ENCODE measurements around the gene FSTL3.
"Not testable (repeated sequence)": the region's sequence is repeated elsewhere in the genome, so short reads cannot be mapped to it uniquely, and the experiment has no call there.

Gene FSTL3

GRCh38 chr19:682678-683320, 6.6 kb downstream of the FSTL3 start:
- DNase-seq (ENCODE audit: low read depth): no peak

GRCh38 chr19:685454-685931, 9.3 kb downstream of the FSTL3 start:
- no peak for DNase-seq (ENCODE audit: low read depth)

- DNase-seq (ENCODE audit: low read depth): no peak
Observed at GRCh38 chr19:686589-687297, 10.6 kb downstream of the FSTL3 start.

GRCh38 chr19:687569-688166, 11.5 kb downstream of the FSTL3 start:
- DNase-seq (ENCODE audit: low read depth): no peak

GRCh38 chr19:688214-688613, 12.0 kb downstream of the FSTL3 start:
- DNase-seq (ENCODE audit: low read depth): no peak

GRCh38 chr19:688992-689391, 12.8 kb downstream of the FSTL3 start:
- DNase-seq (ENCODE audit: low read depth): no peak

GRCh38 chr19:690203-690602, 14.0 kb downstream of the FSTL3 start:
- no peak for DNase-seq (ENCODE audit: low read depth)

- no peak for DNase-seq (ENCODE audit: low read depth)
Observed at GRCh38 chr19:694481-695351, 18.5 kb downstream of the FSTL3 start.

GRCh38 chr19:695352-695949, 19.3 kb downstream of the FSTL3 start, which contains the start of gene PRSS57:
Gene PRSS57, minus strand, starts transcription at chr19:695452. Its CDS starts 22 bp downstream, at chr19:695430.
- DNase-seq (ENCODE audit: low read depth): no peak

GRCh38 chr19:698529-698928, 22.3 kb downstream of the FSTL3 start:
- not testable (repeated sequence) for DNase-seq (ENCODE audit: low read depth)

- DNase-seq (ENCODE audit: low read depth): not testable (repeated sequence)
Observed at GRCh38 chr19:699885-700284, 23.7 kb downstream of the FSTL3 start.

- DNase-seq (ENCODE audit: low read depth): not testable (repeated sequence)
Observed at GRCh38 chr19:702847-703246, 26.7 kb downstream of the FSTL3 start.

- DNase-seq (ENCODE audit: low read depth): no peak
Observed at GRCh38 chr19:703329-703650, 27.1 kb downstream of the FSTL3 start.

- DNase-seq (ENCODE audit: low read depth): peak; percentile 46
Observed at GRCh38 chr19:703651-704446, 27.7 kb downstream of the FSTL3 start.

- DNase-seq (ENCODE audit: low read depth): no peak
Observed at GRCh38 chr19:704447-704741, 28.2 kb downstream of the FSTL3 start.

GRCh38 chr19:708154-709143, 32.3 kb downstream of the FSTL3 start, which contains the start of gene PALM:
Gene PALM, plus strand, starts transcription at chr19:708935. Its CDS starts 212 bp downstream, at chr19:709147.
- DNase-seq (ENCODE audit: low read depth): no peak

GRCh38 chr19:709196-709964, 33.2 kb downstream of the FSTL3 start:
- DNase-seq (ENCODE audit: low read depth): no peak

- DNase-seq (ENCODE audit: low read depth): no peak
Observed at GRCh38 chr19:709965-710571, 33.9 kb downstream of the FSTL3 start.

GRCh38 chr19:710767-711166, 34.6 kb downstream of the FSTL3 start:
- DNase-seq (ENCODE audit: low read depth): no peak
